Effector CD4-positive, alpha-beta T cell (primary cell): ENCODE results near the gene PHF24.

Experiments used
- DNase-seq: peaks from one replicate; pipeline ENCODE4 v3.0.0-alpha.2; 2020

Gene PHF24

DNA sequence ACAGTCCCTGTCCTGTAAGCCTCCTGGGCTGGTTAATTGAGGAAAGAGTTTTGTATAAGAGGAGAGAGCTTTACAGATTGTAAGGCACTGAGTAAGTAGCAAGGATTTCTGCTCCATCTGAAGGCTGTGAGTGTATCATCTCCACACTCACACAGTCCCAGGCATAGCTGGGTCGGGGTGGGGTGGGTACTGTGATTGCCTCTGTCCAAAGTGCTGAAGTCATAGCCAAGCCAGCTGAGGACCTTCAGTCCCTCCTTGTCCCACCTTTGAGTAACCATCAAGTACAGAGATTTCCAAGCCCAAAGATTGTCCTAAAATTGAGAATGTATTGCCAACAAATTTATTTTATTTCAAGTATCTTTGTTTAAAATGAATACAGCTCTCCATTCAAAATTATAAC is 26.0 kb downstream of the PHF24 start:
- DNase-seq = no peak

DNA sequence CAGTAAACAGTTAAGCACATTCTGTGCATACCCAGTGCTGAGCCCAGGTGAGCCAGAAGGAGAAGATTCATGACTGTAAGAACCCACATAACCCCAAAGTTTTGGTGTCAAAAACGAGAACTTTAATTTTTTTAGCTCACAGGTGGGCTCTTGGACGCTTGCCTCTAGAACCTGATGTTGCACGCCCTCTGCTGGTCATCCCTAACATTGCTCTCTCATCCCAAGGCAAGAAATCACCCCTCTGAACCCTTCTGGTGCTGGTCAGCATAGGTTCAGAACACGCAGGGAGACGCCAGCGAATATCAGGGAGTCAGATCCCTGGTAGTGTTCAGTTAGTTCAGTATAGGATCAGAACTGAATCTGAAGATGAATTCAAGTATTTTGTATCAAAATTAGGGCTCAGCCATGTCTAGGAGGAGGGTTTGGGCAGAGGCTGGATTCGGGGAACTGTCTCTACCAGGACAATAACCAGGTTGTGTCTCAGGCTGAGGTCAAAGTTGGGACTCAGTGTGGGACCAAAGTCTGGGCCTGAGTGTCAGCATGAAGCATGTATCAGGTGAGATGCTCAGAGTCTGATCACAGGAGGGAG is 27.3 kb downstream of the PHF24 start:
- peak; percentile 33 for DNase-seq

DNA sequence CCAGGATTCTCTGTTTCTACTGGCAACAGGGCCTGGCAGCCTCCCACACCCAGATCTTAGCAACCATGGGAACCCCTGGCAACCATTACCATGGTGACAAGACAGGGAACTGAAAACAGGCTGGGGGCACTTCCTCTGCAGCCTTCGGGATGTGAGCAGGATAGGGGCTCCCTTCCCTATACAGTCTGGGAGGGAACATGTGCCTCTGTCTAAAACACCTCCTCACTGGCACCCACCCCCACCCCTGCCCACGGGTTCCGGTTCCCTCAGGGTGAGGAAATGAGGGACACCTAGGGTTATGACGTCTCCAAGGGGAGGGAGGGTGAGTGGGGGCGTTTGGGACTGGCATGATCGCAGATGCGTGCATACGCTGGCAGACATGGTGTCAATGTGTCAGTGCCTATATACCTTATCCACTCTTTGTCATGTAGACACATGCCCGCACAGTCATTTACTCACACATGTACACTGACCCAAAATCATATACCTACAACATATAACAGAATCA is 28.5 kb downstream of the PHF24 start:
- DNase-seq = peak; percentile 61

DNA sequence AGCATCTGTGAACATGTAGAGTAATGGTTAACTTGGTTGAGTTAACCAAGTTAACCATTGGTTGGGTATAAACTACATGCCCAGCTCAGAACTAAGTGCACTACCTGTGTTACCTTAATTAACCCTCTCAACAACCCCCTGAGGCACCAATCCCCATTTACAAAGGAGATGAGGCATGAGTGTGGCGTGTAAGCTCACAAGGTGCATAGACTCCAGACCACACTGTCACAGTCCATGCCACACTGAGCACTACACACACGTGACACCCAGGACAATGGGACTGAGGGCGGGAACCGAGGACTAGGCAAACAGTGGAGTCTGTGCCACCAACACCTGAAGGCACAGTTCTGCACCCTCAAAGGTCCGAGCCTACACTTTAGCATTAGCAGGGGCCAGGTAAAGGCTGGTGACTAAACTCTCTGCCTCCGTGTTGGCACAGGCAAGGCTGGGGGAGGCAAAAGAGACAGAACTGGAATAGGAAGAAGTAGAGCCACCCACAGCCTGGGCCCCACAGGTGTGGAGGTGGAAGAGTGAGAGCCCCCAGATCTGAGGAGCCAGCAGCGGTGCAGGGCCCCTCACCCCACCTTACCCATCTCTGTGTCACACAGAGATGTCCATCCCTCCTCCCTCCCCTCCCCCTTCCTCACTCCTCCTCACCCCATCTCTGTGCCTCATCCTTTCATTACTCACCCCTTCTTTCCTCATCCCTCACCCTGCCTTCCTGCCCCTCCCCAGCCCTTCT is 29.2 kb downstream of the PHF24 start:
- DNase-seq = no peak

DNA sequence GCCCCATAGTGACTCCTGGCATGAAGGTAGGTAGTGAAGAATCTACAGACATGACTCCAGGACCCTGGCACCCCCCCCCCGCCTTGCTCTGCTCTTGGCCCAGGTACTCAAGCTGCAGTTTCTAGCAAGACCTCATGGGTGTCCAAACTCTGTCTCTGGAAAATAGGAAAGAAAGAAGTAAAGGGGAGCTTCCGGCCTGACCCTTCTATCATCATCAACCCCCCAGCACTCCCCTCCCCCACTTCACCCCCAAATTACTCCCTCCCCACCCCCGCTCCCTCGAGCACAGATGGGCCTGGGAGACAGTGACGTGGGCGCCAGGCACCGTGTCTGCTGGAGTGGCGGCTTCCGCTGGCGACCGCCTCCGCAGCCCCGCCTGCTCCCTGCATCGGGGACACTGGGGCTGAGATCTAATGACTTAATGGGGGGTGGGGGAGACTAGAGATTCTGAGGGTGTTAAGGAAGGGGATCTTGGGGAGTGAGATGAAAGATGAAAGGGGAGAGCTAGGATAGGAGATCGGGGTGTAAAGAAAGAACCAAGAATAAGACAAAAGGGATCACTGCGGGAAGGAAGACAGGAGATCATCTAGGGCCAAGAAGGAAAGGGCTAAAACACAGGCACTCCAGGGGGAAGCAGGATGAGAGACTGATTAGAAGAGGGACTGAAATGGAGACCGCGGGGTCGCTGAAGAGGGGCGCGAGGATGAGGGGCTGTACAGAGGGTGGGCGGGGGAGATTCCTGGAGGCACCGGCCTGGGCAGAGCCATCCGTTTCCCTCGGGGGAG is 30.3 kb downstream of the PHF24 start:
- DNase-seq = peak; percentile 33

DNA sequence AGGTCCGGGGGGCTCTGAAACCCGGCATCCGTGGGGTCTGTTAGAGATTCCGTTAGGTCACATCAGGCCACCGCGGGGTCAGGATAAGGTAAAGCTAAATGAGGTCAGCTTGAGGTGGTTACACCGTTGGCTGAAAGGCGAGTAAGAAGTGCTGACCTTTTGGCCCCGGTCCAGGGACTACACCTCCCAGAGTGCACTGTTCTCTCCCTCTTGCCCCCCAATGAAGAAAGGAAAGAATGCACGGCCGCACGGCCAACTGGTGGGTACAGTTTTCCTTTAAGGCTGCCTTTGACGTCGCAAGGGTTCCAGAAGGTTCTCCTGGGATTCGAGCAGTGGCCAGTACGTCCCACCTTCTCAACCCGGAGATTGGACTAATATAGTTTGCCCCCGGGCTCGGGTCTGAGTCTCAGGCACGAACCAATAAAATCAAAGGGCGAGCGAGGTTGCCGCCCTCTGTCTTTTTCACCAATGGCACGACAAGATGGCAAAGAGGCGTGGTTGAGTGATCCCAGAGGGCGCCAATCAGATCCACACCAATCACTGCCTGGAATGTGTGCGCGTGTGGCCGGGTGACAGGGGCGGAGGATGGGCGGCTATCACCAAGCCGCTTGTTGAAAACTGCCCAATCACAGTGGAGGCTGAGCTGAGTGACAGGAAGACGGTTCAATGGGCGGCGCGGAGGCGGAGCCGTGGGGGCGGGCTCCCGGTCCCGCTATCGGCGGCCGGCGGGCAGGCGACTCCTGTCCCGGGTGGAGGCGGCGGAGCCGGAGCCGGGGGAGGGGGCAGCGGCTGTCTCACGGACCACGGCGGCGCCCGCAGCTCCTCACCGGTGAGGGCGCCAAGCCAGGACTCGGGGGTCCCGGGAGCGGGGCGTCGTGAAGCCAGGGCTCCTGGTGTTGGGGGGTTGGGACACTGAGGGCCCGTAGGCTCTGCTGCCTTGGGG is 31.2 kb downstream of the PHF24 start, which contains the start of gene DNAJB5:
TSS of gene DNAJB5 (plus strand) at position 743 of the 943 bp plus-strand sequence. CDS start 886 bp downstream, outside the sequence.
- peak; percentile 95 for DNase-seq

DNA sequence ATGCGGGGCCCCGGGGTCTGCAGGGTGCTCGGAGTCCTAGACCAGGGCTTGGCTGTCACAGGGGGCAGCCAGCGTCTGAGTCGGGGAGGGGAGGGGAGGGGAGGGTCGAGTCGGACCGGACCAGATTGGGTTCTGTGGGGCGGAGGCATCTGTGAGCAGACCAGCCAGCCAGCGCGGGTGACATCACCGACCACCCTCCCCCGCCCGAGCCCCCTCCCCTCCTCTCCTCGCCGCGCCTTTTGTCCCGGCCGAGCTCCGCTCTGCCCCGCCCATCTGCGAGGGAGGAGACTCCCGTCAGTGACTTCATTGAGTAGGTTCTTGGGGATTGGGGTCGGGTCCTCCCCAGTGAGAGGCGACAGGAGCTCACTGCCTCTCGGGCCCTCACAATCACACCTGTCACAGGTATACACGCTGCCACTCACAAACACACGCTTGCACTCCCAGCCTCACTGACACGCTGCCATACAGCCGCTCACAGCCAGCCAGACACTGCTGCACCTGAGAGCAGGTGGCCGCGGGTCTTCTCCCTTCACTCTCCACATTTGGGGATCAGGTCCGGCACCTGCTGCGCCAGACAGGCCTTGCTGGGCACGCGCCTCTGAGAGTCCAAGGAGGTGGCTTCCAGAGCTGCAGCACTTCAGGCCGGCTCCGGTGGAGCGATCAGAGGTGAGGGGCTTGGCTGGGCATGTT is 32.0 kb downstream of the PHF24 start:
- DNase-seq = peak; percentile 33

DNA sequence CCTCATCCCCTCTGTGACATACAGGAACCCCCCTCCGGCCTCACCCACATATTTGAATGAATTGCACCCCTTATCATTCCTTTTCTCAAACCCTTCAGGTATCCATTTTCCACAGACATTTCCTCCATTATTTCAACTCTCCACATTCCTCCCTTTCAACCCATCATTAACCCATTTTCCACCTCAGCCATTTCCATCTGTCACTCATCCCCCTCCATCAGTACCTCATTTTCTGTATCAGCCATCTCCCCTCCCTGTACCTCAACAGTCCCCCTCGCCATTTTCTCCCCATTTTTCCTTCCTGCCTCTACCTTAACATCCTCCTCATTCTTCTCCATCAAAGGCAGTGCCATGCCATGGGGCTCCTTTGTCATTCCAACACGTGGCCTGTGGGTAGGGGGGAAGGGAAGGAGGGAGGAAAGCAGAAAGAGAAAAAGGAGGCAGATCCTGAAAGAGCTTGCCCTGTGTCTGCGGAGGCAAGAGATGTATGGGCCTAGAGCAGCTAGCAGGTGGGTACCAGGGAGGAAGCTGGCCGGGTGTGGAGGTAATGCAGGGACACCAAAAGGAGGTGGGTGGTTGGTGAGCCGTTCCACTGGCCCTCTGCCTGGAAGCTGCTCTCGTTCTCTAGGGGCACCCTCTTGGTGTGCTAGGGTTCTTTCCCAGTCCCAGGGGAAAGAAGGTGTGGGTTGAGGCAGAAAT is 33.0 kb downstream of the PHF24 start:
- DNase-seq = no peak

DNA sequence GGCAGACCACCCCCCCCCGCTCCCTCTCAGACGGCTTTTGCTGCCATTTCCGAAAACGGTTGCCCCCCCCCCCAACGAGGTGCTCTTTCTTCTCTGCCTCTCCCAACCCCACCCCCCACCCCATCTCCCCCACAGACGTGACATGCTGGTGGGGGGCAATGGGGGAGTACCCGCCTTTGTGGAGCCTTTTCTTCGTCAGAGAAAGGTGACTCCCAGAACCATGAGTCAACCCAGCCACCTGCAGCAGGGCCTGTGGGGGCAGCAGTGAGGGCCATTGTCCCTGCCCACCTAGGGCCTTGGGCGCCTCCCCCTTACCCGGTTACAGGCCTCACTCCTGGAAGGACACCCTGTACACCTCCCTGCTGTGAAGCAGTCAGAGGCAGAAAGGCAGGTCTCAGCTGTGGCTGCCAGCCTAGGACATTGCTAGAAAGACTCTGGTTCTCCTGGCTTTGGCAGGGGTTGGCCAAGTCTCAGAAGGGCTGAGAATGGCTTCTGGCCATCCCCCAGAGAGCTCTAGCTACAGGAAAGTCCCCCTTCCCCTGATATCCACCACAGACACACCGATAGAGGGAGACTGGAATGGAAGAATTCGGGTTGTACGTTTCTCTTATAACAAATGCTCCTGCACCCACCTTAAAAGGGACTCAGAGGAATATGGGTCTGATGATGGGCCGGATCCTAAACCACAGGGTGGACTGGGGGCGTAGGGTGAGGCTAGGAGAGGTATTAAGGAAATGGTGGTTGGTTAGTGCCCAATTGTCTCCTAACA is 33.7 kb downstream of the PHF24 start:
- DNase-seq = no peak

DNA sequence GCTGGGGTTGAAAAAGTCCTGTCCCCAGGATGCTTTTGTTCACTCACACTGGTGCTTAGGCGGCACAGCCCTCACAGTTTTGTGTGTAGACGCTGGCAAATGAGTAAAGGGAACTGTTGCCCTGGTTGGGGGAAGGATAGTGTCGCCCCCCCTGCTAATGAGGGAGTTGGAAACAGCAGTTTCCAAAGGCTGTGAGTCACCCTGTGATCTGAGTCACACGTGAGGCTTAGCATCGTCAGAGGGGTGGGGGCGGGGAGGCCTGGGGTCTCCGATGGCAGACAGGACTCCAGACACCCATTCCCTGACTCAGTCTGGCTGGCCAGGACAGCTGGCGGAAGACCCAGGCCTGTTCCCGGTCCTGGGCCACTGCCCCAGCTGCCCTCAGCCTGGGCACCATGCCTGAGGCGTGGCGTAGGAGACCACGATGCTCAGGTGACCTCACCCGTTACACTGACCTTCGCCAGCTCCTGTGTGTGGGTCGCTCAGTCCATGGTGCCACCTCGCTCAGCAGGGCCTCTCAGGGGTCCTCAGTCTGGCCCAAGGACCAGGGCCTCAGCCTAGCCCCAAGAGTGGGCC is 34.4 kb downstream of the PHF24 start:
- DNase-seq = peak; percentile 24

DNA sequence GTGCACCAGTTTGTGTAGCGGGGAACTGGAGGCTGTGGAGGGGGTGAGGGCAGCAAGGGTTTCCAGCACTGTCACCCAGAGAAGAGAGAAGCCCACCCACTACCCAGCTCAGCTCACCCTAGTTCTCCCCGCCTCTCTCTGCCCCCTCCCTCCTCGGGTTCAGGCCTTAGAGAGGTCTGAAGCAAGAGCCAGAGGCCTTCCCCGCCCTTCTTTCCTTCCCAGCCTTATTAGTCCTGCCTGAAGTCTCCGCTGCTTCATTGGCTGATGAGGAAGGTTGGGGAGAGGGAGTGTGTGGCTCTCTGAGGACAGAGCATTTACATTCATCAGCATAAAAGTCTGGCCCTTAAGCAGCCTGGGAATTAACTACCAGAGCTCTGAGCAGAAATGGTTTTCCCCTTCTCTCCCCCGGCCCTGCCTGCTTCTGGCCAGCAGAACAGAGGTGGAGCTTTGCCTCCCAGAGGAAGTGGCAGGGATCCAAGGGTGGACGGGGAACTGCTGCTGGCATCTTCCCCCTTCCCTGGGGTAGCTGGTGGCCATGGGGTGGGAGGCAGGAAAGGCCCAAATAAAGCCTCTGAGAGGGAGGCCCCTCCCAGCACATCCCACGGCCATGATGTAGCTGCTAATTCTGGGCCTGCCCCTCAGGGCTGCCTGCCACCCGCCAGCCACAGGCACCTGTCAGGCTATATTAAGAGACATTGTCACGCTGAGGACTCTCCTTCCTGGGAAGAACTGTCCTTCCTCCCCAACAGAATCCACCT is 35.6 kb downstream of the PHF24 start:
- no peak for DNase-seq

DNA sequence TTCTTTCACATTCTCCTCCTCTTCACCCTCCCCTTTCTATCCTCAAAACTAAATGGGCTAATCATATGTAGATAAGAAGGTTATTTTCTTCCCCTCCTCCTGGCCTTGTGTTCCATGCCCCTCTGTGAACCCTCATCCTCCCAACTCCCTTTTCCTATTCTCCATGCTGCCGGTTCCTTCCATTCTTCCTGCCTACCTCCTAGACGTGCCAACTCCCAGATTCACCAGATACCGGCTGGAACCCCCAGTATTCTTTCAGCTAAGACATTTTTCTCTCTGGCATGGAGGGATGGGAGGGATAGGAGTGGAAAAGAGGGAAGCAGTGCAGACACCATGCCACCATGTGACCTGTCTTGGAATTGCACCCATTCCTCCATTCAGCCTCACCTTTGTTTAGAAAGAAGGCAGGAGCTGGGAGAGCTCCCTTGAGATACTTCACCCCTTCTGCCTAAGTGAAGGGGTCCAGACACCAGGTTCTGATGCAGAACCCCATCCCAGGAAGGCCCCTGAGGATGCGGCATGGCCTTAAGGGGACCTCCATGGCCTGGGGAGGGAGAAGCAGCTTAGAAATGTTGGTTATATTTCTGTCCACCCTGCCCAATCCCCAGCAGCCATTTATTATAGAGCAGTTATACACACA is 36.3 kb downstream of the PHF24 start:
- no peak for DNase-seq

DNA sequence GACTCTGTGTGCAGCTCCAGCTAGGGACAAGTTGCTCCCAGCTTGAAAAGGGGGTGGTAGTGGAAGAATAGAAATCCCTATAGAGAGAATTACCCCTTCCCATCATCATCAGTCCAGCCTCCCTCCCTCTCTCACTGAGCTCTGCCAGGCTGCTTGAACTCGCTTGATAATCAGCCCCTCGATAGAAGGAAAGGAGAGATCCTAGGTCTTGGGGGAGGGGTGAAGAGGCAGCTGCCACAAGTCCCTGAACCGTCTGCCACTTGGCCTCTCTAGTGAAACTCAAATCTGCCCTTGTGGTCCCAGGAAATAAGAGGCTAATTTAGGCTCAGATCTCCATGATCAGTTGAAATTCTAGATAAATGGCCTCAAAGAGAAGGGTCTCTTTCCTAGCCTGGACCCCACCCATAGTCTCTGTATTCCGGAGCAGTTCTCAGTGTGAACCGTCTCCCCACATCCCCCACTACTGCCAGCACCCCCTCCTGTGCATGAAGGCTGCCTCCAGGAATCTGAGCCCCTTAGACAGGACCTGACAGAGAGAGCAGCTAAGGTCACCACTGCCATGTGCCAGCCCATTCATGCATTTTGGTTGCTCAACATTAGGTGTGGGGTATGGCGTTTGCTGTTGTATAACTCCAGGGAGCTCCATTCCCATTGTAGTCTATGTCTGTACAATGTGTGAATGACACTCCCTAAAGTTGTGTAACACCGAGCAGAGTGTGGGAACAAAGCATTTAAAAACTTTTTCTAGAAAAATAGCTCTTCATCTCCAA is 37.0 kb downstream of the PHF24 start:
- no peak for DNase-seq

DNA sequence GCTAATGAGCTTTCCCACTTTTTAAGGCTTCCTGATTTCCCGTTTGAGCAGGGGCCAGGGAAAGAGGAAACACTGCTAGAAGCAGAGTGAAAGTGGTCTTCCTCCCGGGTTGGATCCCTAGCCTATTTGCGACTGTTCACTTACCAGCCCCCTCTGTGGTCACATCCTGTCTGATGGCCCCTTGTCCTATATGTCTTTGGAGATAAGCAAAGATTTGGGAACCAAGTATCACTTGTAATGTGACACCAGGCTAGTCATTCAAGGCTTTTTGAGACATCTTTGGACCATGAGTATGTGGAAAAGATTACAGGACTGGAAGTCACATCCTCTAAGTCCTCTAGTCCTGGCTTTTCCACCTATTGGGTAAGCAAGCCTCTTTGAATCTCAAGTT is 37.6 kb downstream of the PHF24 start:
- no peak for DNase-seq

DNA sequence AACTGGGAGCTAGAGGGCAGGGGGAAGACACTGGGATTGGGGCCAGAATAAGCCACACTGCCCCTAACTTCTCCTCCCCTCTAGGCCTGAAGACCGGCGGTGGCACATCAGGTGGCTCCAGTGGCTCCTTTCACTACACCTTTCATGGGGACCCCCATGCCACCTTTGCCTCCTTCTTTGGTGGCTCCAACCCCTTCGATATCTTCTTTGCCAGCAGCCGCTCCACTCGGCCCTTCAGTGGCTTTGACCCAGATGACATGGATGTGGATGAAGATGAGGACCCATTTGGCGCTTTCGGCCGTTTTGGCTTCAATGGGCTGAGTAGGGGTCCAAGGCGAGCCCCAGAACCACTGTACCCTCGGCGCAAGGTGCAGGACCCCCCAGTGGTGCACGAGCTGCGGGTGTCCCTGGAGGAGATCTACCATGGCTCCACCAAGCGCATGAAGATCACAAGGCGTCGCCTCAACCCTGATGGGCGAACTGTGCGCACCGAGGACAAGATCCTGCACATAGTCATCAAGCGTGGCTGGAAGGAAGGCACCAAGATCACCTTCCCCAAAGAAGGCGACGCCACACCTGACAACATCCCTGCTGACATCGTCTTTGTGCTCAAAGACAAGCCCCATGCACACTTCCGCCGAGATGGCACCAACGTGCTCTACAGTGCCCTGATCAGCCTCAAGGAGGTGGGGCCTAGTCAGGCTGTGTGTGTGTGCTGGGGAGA is 38.3 kb downstream of the PHF24 start:
- no peak for DNase-seq

DNA sequence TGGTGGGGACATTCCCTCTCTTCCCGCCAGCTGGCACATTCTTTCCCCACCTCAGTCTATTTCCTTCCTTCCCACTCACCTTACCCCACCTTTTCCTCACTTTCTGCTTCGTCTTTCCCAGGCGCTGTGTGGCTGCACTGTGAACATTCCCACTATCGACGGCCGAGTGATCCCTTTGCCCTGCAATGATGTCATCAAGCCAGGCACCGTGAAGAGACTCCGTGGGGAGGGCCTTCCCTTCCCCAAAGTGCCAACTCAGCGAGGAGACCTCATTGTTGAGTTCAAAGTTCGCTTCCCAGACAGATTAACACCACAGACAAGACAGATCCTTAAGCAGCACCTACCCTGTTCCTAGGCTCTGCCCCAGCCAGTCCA is 38.8 kb downstream of the PHF24 start:
- no peak for DNase-seq

DNA sequence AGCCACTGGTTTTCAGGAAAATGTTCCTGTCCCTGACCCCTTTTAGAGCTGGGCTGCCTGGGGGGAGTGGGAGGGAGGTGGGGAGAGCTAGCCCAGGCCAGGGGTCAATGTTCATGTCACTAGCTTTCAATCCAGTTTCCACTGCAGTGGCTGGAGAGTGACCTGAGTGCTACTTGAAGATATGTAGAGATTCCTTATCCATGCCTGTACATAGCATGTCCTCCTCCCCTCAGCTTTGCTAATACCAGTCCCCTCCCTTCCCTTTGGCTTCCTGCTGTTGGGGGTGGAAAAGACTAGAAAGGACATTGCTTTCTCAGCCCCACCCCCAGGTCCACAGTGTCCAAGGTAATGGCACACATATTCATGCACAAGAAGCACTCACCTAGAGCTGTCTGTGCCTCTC is 39.3 kb downstream of the PHF24 start:
- DNase-seq = no peak
